ENCODE data around the gene GNPTG. TPM values are rescaled to one million over a fixed set of nuclear protein-coding genes. Genes with fewer than 3 reads are reported as not detected.

The GNPTG gene
- total RNA-seq, 1 donor from 2014 or later = 52.9 TPM

- no peak for TF ChIP-seq CTCF (IDR thresholded peaks at IDR 0.05; ENCODE audit: unreplicated experiment)
- Mint-ChIP-seq H3K27ac (no peak overlapping the region), H3K4me3 (no peak overlapping the region), H3K4me1 (peaks cover 15% of the 10 kb centered on the region), H3K36me3 (peaks cover 6% of the 10 kb centered on the region), H3K27me3 (ENCODE audit: low read depth) (peaks cover 14% of the 10 kb centered on the region), H3K9me3 (no peaks in the 10 kb centered on the region)
- DNase-seq (ENCODE audit: low spot score in 2 of 2, unreplicated experiment in 2 of 2) = no peak
Measured at GRCh38 chr16:1377406-1378010, 25.8 kb downstream of the GNPTG start.

GRCh38 chr16:1378087-1378803 lies 26.5 kb downstream of the GNPTG start:
- peaks cover 14% of the 10 kb centered on the region for H3K27me3 Mint-ChIP-seq (ENCODE audit: low read depth)
- DNase-seq (ENCODE audit: low spot score in 2 of 2, unreplicated experiment in 2 of 2) = no peak
- no peaks in the 10 kb centered on the region for H3K9me3 Mint-ChIP-seq
- peaks cover 6% of the 10 kb centered on the region for H3K36me3 Mint-ChIP-seq
- peaks cover 15% of the 10 kb centered on the region for H3K4me1 Mint-ChIP-seq
- TF ChIP-seq CTCF (IDR thresholded peaks at IDR 0.05; ENCODE audit: unreplicated experiment) = no peak
- peak overlapping the region; percentile 59 for H3K27ac Mint-ChIP-seq
- H3K4me3 Mint-ChIP-seq = peak overlapping the region; percentile 69

- TF ChIP-seq CTCF (IDR thresholded peaks at IDR 0.05; ENCODE audit: unreplicated experiment) = no peak
- H3K4me1 Mint-ChIP-seq = peaks cover 15% of the 10 kb centered on the region
- DNase-seq (ENCODE audit: low spot score in 2 of 2, unreplicated experiment in 2 of 2) = peak in 1 of 2 experiments; percentile 48
- H3K36me3 Mint-ChIP-seq = peaks cover 6% of the 10 kb centered on the region
- peaks cover 14% of the 10 kb centered on the region for H3K27me3 Mint-ChIP-seq (ENCODE audit: low read depth)
- peak overlapping the region; percentile 69 for H3K4me3 Mint-ChIP-seq
- peak overlapping the region; percentile 71 for H3K27ac Mint-ChIP-seq
- no peaks in the 10 kb centered on the region for H3K9me3 Mint-ChIP-seq
Measured at GRCh38 chr16:1378804-1379303, 27.1 kb downstream of the GNPTG start.

GRCh38 chr16:1379304-1380076 lies 27.8 kb downstream of the GNPTG start:
- Mint-ChIP-seq H3K36me3 (peaks cover 4% of the 10 kb centered on the region), H3K4me1 (peaks cover 15% of the 10 kb centered on the region), H3K27me3 (ENCODE audit: low read depth) (peaks cover 14% of the 10 kb centered on the region), H3K27ac (no peak overlapping the region), H3K9me3 (no peaks in the 10 kb centered on the region), H3K4me3 (peak overlapping the region; percentile 78)
- no peak for TF ChIP-seq CTCF (IDR thresholded peaks at IDR 0.05; ENCODE audit: unreplicated experiment)
- DNase-seq (ENCODE audit: low spot score in 2 of 2, unreplicated experiment in 2 of 2) = peak; percentile 63 to 79

GRCh38 chr16:1380195-1380594 lies 28.5 kb downstream of the GNPTG start:
- no peak for DNase-seq (ENCODE audit: low spot score in 2 of 2, unreplicated experiment in 2 of 2)
- no peaks in the 10 kb centered on the region for H3K9me3 Mint-ChIP-seq
- peaks cover 15% of the 10 kb centered on the region for H3K4me1 Mint-ChIP-seq
- H3K36me3 Mint-ChIP-seq = peaks cover 7% of the 10 kb centered on the region
- H3K27ac Mint-ChIP-seq = peak overlapping the region; percentile 34
- peak overlapping the region; percentile 78 for H3K4me3 Mint-ChIP-seq
- H3K27me3 Mint-ChIP-seq (ENCODE audit: low read depth) = peaks cover 14% of the 10 kb centered on the region
- TF ChIP-seq CTCF (IDR thresholded peaks at IDR 0.05; ENCODE audit: unreplicated experiment) = no peak
